ENCODE measurements around the gene TXNDC8.
A peak's percentile ranks its signal among the peaks of the same experiment; 100 is the strongest.

The TXNDC8 gene

GRCh38 chr9:110344821-110345220 lies 7.2 kb upstream of the TXNDC8 start:
- TF ChIP-seq TAF1 (IDR thresholded peaks at IDR 0.05; ENCODE audit: borderline replicate concordance, low read depth, low read length) (no peak), POLR2AphosphoS5 (IDR thresholded peaks at IDR 0.05; ENCODE audit: low read depth, low read length) (no peak), POLR2A (IDR thresholded peaks at IDR 0.05; ENCODE audit: low read depth, low read length) (no peak)
- FAIRE-seq: no peak
- DNase-seq (ENCODE audit: insufficient read length): no peak

GRCh38 chr9:110343551-110343950 lies 5.9 kb upstream of the TXNDC8 start:
- no peak for TF ChIP-seq POLR2A (IDR thresholded peaks at IDR 0.05; ENCODE audit: low read depth, low read length)
- TF ChIP-seq TAF1 (IDR thresholded peaks at IDR 0.05; ENCODE audit: borderline replicate concordance, low read depth, low read length): no peak
- TF ChIP-seq POLR2AphosphoS5 (IDR thresholded peaks at IDR 0.05; ENCODE audit: low read depth, low read length): no peak
- no peak for FAIRE-seq
- DNase-seq (ENCODE audit: insufficient read length): no peak

GRCh38 chr9:110340306-110340705 lies 2.6 kb upstream of the TXNDC8 start:
- FAIRE-seq: no peak
- TF ChIP-seq POLR2AphosphoS5 (IDR thresholded peaks at IDR 0.05; ENCODE audit: low read depth, low read length) (no peak), POLR2A (IDR thresholded peaks at IDR 0.05; ENCODE audit: low read depth, low read length) (no peak), TAF1 (IDR thresholded peaks at IDR 0.05; ENCODE audit: borderline replicate concordance, low read depth, low read length) (no peak)
- no peak for DNase-seq (ENCODE audit: insufficient read length)

- TF ChIP-seq POLR2A (IDR thresholded peaks at IDR 0.05; ENCODE audit: low read depth, low read length) (no peak), TAF1 (IDR thresholded peaks at IDR 0.05; ENCODE audit: borderline replicate concordance, low read depth, low read length) (no peak), POLR2AphosphoS5 (IDR thresholded peaks at IDR 0.05; ENCODE audit: low read depth, low read length) (no peak)
- DNase-seq (ENCODE audit: insufficient read length) (no peak), FAIRE-seq (no peak)
These were observed 480 bp upstream of the TXNDC8 start for GRCh38 chr9:110338143-110338542.

DNA sequence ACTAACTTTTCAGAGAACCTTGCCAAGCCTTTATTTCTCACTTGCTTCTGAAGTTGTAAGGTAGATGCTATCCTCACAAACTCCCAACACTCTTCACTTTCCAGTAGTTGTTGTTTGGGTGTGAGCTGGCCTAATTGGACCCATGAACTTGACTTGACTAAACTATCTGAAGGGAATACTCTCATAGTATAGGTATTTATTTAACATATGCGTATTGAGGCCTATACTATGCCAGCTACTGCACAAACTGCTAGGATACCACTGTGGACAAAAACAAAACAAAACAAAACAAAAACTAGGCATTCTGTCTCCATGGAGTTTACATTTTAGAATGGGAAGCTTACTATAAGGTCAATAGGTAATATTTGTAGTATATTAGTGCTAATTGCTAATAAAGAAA lies 1.3 kb downstream of the TXNDC8 start:
- FAIRE-seq (no peak), DNase-seq (ENCODE audit: insufficient read length) (no peak)
- TF ChIP-seq TAF1 (IDR thresholded peaks at IDR 0.05; ENCODE audit: borderline replicate concordance, low read depth, low read length) (no peak), POLR2AphosphoS5 (IDR thresholded peaks at IDR 0.05; ENCODE audit: low read depth, low read length) (no peak), POLR2A (IDR thresholded peaks at IDR 0.05; ENCODE audit: low read depth, low read length) (no peak)

GRCh38 chr9:110334871-110335270 lies 2.8 kb downstream of the TXNDC8 start:
- TF ChIP-seq TAF1 (IDR thresholded peaks at IDR 0.05; ENCODE audit: borderline replicate concordance, low read depth, low read length) (no peak), POLR2A (IDR thresholded peaks at IDR 0.05; ENCODE audit: low read depth, low read length) (no peak), POLR2AphosphoS5 (IDR thresholded peaks at IDR 0.05; ENCODE audit: low read depth, low read length) (no peak)
- FAIRE-seq (no peak), DNase-seq (ENCODE audit: insufficient read length) (no peak)

GRCh38 chr9:110334183-110334582 lies 3.5 kb downstream of the TXNDC8 start:
- no peak for TF ChIP-seq POLR2AphosphoS5 (IDR thresholded peaks at IDR 0.05; ENCODE audit: low read depth, low read length)
- no peak for TF ChIP-seq POLR2A (IDR thresholded peaks at IDR 0.05; ENCODE audit: low read depth, low read length)
- TF ChIP-seq TAF1 (IDR thresholded peaks at IDR 0.05; ENCODE audit: borderline replicate concordance, low read depth, low read length): no peak
- FAIRE-seq (peak; percentile 73), DNase-seq (ENCODE audit: insufficient read length) (no peak)

GRCh38 chr9:110332766-110333165 lies 4.9 kb downstream of the TXNDC8 start:
- DNase-seq (ENCODE audit: insufficient read length): no peak
- FAIRE-seq: no peak
- TF ChIP-seq POLR2A (IDR thresholded peaks at IDR 0.05; ENCODE audit: low read depth, low read length) (no peak), TAF1 (IDR thresholded peaks at IDR 0.05; ENCODE audit: borderline replicate concordance, low read depth, low read length) (no peak), POLR2AphosphoS5 (IDR thresholded peaks at IDR 0.05; ENCODE audit: low read depth, low read length) (no peak)

GRCh38 chr9:110330484-110331105 lies 7.1 kb downstream of the TXNDC8 start:
- DNase-seq (ENCODE audit: insufficient read length) (no peak), FAIRE-seq (no peak)
- no peak for TF ChIP-seq POLR2AphosphoS5 (IDR thresholded peaks at IDR 0.05; ENCODE audit: low read depth, low read length)
- TF ChIP-seq TAF1 (IDR thresholded peaks at IDR 0.05; ENCODE audit: borderline replicate concordance, low read depth, low read length): no peak
- TF ChIP-seq POLR2A (IDR thresholded peaks at IDR 0.05; ENCODE audit: low read depth, low read length): no peak

DNA sequence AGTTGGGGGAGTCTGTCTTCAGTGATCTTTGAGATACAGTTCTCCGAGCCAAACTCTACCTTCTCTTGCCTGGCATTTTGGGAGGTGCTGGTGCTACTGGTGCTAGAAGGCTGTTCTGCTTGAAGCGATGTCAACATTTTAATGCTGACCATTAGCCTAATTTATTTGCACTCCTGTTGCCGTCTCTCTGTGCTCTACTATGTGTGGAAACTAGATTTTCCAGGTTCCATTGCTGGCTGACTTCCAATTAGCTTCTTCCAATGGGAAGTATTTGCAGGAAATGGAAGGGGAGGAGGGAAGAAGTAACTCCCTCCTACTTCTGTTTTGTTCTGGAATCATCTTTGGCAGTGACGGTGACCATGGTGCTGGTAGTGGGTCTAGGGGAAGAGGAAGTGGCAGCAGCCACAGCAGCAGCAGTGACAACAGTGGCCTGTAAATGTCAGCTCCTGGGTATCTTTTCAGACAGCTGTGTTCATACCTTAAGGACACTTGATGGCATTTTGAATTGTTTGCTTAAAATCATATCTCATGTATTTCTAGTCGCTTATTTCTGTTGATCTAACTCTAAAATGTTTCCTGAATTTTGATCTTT lies 7.9 kb downstream of the TXNDC8 start:
- DNase-seq (ENCODE audit: insufficient read length) (no peak), FAIRE-seq (no peak)
- TF ChIP-seq TAF1 (IDR thresholded peaks at IDR 0.05; ENCODE audit: borderline replicate concordance, low read depth, low read length) (no peak), POLR2A (IDR thresholded peaks at IDR 0.05; ENCODE audit: low read depth, low read length) (no peak), POLR2AphosphoS5 (IDR thresholded peaks at IDR 0.05; ENCODE audit: low read depth, low read length) (no peak)

DNA sequence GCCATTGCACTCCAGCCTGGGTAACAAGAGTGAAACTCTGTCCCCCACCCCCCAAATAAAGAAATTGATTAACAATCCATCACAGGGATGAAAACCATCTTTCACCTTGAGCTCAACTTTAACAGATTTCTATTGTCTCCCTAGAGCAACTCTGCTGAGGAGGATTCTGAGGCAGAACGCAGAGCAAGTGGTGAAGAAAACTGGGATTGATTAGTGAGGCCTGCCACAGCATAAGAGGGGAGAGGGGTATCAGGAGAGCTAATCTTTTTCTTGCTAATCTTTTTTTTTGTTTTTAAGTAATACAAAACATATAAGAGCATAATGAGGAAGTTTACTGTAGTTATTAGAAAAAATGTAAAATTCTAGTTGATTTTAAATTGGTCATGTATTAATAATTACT lies 8.9 kb downstream of the TXNDC8 start:
- DNase-seq (ENCODE audit: insufficient read length) (no peak), FAIRE-seq (no peak)
- TF ChIP-seq POLR2A (IDR thresholded peaks at IDR 0.05; ENCODE audit: low read depth, low read length) (no peak), TAF1 (IDR thresholded peaks at IDR 0.05; ENCODE audit: borderline replicate concordance, low read depth, low read length) (no peak), POLR2AphosphoS5 (IDR thresholded peaks at IDR 0.05; ENCODE audit: low read depth, low read length) (no peak)

GRCh38 chr9:110327716-110328115 lies 9.9 kb downstream of the TXNDC8 start:
- DNase-seq (ENCODE audit: insufficient read length): no peak
- FAIRE-seq: no peak
- TF ChIP-seq POLR2A (IDR thresholded peaks at IDR 0.05; ENCODE audit: low read depth, low read length) (no peak), TAF1 (IDR thresholded peaks at IDR 0.05; ENCODE audit: borderline replicate concordance, low read depth, low read length) (no peak), POLR2AphosphoS5 (IDR thresholded peaks at IDR 0.05; ENCODE audit: low read depth, low read length) (no peak)
